Measurements from ENCODE around the gene COL26A1.
"Not testable (repeated sequence)": the region's sequence is repeated elsewhere in the genome, so short reads cannot be mapped to it uniquely, and the experiment has no call there.

Gene COL26A1

DNA sequence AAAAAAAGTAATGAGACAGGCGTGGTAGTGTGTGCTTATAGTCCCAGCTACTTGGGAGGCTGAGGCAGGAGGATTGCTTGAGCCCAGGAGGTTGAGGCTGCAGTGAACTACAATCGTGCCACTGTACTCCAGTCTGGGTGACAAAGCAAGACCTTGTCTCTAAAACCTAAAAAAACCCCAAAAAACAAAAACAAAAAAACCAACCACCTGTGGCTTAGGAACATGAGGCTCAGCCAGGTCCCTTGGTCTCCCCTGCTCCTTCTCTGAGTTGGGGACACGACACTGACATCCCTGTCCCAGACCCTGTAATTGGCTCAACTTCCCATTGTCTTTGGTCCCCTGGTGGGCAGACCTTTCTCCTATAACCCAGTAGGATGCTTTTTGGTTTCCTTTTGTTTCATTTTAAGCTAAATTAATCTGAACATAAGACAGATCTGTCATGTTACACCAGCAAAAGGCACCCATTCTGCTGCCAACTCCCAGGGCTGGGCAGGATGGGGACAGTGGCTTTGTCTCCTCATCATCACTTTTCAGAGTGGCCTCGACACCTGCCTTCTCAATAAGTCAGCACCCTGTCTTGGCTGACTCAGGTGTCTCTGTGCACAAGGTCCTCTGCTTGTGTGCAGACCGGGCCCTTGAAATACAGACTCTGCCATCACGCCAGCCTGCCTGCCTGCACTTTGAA, 192.1 kb downstream of the COL26A1 start:
- DNase-seq (ENCODE audit: low spot score), result no peak

DNA sequence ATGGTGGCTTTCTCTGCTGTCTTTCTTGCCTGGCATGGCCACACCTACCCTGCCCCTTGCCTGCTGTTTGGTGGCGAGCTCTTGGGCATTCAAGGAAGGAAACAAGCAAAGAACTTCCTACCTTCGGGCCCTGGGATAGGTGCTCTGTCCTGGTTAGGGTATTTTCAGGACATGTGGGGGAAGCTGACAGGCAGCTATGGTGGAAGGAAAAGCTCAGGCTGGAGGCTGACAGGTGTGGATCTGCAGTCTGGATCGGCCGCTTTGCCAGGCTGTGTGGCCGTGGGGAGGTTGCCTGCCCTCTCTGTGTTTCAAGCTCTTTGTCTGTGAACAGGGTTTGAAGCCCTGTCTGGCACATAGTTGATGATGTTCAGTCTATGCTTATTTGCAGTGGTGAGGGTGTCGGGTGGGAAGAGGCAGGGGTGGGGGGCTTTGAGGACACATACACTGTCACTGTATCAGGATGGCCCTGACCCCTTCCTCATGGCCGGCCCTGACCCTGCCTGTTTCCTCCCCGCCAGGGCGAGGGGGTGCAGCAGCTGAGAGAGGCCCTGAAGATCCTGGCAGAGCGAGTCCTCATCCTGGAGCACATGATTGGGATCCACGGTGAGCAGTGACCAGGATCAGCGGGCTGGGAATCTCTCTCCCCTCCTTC, 192.7 kb downstream of the COL26A1 start:
- DNase-seq (ENCODE audit: low spot score), result no peak

DNA sequence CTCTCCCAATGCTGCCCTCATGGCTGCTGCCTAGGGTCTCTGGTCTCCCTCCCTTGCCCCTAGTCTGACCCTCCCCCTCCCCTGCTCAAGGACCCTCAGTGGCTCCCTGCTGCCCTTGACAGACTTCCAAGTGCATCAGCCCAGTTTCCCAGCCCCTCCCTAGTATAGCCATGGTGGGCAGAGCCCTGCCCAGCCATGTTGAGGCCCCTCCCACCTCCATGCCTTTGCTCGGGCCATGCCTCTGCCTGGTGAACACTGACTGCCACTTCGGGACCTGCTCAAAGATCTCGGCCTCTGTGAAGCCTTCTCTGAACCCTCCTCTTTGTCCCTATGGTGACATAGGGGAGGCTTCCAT, 193.2 kb downstream of the COL26A1 start:
- no peak for DNase-seq (ENCODE audit: low spot score)

DNA sequence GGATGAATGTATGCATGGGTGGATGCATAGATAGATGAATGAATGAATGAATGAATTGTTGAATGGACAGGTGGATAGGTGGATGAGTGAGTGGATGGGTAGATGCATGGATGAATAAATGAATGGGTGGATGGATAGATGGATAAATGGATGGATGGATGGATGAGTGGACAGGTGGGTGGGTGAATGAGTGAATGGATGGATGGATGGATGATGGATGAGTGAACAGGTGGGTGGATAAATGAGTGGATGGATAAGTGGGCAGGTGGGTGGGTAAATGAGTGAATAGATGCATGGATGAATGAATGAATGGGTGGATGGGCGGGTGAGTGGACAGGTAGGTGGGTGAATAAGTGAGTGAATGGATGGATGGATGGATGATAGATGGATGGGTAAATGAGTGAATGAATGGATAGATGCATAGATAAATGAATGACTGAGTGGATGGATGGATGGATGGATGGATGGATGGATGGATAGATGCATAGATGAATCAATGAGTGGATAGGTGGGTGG, 193.8 kb downstream of the COL26A1 start:
- DNase-seq (ENCODE audit: low spot score), result no peak

DNA sequence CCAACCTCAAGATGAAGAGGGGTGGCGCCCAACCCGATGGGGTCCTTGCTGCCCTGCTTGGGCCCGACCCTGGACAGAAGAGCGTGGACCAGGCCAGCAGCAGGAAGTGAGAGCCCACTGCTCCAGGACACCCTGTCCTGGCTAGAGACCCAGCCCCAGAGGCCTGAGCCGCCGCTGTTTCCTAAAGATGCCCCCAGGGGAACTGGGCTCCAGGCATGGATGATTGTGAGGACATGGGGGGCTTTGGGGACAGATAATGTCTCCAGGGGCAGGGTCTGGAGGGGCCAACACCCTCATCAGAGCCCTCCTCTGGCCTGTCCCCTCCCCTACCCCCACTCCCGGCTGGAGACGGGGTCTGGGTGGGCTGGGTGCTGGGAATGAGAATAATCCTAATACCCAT, 194.7 kb downstream of the COL26A1 start:
- no peak for DNase-seq (ENCODE audit: low spot score)

DNA sequence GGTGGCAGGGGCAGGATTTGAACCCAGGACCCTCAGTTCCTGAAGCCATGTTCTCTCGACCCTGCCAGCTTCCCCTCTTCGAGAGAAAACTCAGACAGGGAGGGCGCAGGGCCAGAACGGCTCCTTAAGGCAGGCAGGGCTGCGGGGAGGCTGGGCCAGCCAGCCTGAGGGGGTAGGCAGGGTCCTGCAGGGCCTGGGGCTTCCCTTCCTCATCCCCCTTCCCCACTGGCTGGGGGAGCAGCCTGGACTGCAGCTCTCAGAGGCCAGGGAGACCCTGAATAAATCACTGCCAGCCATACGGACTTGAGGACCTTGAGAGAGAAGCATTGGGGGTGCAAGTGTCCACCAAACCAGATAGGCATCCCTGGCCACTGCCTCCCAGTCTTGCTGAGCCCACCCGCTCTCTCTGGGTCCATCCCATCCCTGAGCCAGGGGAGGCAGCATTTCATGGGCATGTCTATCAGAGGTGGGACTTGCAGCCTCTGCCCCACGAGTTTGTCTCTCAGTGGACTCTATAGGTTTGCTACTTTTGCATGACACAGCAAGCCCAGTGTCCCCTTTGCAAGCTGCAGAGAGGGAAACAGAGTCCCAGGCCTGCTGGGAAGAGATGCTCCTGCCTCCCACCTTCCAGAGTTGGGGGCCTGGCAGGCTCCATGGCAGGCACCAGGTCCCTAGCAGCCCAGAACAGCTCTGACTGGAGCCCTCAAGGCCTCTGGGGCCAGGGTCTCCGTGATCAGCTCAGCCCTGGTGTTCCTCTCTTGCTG, 195.5 kb downstream of the COL26A1 start:
- DNase-seq (ENCODE audit: low spot score), result no peak

DNA sequence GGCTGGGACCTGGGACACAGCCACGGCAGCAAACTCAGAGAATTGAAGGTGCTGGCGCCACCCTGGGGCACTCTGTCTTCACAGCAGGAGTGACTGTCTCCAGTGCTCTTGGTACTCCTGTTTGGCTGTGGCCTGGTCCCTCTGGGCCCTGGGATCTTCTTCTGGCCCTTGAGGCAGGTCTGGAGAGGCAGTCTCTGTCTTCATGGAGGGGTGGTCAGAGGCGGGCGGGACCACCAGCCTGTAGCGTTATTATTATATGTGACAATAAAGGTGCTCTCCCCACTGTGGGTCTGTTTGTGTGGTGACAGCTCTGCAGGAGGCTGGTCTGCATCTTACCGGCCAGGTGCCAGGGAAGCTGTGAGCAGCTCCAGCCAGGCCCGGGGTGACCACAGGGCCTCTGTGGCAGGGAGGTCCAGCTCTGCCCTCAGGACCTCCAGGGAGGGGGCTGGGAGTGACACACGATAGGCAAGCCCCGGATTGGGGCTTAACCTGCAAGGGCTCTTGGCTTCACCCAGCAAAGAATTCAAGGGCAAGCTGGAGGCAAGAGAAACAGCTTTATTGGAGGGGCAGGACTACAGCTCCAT, 196.2 kb downstream of the COL26A1 start:
- no peak for DNase-seq (ENCODE audit: low spot score)

DNA sequence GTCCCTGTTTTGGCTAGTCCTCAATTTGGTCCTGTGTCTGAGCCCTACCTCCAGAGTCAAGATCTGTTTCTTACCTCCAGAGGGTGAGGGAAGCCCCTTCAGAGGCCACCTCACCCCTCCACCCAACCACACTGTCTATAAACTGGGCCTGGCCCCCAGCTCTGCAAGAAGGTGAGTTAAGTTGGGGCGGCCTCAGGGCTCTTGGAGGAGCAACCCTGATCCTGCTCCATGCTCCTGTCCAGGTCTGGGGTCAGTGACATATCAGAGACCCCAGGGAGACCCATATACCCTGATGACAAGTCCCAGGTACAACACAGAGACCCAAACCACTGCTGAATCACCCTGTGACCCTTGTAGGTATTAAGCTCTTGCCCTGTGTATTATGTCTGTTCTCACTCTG, 196.9 kb downstream of the COL26A1 start:
- no peak for DNase-seq (ENCODE audit: low spot score)

DNA sequence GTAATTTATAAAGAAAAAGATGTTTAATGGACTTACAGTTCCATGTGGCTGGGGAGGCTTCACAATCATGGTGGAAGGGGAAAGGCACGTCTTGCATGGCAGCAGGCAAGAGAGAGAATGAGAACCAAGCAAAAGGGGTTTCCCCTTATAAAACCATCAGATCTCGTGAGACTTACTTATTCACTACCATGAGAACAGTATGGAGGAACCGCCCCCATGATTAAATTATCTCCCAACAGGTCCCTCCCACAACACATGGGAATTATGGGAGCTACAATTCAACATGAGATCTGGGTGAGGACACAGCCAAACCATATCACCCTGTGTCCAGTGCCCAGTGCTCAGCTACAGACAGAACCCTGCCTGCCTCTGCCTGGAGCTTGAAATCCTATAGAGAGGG, 197.3 kb downstream of the COL26A1 start:
- DNase-seq (ENCODE audit: low spot score), result not testable (repeated sequence)

DNA sequence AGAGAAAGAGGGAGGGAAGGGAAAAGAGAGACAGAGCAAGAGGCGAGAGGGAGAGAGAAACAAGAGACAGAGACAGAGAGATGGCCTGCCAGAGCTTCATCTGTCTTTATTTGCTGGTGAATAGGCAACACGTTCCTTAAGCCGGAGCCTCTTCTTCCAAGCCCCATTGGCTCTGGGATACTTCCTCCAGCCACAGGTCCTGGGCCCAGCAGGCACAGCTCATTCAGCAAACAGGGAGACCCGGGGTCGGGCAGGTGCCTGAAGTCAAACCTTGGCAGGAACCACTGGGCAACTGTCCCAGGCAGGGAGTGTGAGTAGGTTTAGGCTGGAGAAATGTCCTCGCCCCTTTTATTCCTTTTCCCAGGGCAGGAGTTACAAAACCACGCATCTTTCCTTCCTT, 198.2 kb downstream of the COL26A1 start:
- DNase-seq (ENCODE audit: low spot score), result no peak

DNA sequence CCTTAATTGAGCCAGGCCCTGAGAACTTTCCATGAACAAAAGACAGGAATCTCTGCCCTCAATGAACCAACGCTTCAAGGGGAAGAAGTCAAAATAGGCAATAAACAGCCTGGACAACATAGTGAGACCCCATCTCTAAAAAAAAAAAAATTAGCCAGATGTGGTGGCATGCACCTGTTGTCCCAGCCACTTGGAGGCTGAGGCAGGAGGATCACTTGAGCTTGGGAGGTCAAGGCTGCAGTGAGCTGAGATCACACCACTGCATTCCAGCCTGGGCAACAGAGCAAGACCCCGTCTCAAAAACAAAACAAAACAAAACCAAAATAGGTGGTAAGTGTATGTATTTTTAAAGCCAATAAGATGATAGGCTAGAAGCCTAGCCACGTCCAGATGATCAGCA, 198.6 kb downstream of the COL26A1 start:
- DNase-seq (ENCODE audit: low spot score), result not testable (repeated sequence)

DNA sequence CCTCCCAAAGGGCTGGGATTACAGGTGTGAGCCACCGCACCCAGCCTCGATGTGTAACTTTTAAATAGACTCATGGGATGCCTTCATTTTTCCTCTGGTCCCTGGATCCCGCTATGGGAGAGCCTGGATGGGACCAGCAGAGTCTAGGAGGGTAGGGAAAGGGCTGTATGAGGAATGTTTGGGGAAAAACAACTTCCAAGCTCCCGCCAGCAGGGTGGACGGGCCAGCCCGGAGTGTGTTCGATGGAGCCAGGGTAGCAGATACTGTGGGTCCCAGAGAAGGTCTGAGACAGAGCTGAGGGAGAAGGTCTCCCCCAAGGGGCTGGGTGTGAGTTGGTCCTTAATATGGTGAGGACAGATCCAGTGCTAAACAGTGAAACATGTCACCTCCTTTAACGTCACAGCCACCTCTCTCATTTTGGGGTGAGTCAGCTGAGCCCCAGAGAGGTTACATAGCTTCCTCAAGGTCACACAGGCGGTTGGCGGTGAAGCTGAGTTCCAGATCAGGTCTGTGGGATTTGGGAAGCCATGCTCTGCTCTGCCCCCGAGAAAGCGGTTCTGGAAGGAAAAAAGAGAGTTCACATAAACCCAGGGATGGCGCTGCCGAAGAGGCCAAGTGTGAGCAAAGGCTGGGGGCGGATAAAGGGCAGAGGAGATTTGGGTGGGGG, 200.0 kb downstream of the COL26A1 start:
- no peak for DNase-seq (ENCODE audit: low spot score)

DNA sequence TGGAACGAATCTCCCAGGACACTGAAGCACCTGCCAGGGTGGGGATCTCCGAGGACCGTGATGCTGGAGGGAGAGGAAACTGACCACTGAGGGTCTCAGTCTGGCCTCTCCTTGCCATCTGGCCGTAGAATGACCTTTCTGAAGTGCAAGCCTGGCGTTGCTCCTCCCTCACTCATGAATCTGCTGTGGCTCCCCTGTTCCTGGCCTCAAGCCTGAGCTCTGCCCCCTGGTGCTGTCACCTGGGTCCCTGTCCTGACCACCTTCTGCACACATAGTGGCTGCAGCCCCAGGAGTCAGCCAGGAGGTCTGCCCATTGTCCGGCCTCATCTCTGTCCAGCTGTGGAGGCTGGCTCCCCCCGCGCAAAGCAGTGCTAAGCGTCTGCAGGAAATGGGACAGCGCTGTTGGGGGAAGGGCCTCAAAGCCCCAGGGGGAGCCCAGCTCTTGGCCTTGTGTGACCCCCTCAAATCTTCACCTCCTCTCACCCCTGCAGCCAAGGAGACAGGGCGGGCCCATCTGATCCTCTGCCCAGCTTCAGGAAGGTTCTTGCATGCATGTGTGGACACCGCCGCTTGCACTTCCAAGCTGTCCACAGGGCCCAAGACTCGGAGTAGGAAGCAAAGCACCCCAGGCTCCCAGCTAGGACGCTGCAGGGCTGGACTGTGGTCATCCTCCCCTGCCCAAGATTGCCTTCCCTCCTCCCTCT, 200.7 kb downstream of the COL26A1 start:
- no peak for DNase-seq (ENCODE audit: low spot score)

DNA sequence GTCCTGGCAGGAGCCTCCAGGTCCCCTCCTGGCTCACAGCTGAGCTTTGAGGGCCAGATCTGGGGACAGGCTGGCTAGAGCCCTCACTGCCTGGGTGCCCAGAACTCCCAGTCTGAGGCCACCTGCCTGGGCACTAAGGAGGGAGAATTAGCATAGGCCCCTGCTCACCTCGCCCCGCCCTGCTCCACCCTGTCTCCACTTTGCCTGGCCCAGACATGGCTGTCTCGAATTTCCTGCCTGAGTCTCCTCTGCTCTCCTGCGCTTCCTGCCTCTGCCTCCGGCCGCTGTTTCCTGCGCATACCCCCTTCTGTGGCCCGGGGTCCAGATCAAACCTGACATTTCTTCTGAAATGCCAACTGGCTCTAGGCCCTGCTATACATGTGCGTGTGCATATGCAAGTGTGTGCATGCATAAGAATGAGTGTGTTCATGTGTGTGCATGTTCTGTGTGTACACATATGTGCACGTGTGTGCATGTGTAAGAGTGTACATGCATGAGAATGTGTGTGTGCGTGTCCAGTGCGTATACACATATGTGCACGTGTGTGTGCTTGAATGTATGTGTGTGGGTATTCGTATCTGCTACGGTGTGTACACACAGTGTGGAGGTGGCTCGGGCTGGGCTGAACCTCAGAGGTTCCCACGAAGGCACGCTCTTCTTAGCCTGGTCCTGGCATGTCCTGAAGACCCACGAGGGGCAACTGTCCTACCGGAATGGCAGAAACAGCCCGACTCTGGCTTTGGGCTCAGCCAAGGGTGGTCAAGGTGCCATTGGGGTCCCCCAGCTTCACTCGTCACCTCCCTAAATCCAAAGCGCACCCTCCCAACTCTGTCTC, 201.5 kb downstream of the COL26A1 start:
- no peak for DNase-seq (ENCODE audit: low spot score)

DNA sequence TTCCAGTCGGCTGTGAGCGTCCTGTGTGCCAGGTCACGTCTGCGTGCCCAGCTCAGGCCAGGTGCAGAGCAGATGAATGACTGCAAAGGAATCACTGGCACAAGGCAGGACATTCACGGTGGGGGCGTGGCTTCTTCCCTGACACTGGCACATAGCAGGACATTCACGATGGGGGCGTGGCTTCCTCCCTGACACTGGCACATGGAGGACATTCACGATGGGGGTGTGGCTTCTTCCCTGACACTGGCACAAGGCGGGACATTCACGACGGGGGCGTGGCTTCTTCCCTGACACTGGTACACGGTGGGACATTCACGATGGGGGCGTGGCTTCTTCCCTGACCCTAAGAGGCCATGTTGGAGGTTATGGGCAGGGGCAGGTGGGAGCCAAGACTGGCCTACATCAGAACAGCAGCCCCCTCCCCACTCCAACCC, 202.1 kb downstream of the COL26A1 start:
- no peak for DNase-seq (ENCODE audit: low spot score)

DNA sequence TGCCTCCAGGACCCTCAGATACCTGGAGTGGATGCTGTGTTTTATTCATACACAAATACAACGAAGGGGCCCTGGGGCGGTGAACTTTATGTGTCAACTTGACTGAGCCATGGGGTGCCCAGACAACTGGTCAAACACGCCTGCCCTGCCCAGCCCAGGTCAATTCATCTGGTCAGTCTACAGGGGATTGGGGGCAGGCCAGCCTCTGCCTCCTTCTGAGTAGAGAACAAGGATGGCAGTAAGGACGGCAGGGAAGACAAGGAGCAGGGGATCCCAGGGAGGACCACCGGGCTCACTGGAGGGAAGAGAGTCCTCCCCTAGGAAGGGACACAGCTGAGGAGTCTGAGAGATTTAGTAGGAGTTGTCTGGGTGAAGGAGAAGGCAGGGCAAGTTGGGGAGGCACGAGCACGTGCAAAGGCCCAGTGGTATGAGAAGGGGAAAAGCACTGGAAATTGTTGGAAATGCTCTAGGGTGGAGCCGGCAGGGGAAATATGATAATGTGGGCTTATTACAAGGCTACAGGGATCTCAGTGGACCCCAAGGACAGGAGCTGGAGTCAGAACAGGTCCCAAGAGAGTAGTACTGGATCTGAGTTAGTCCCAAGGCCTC, 203.0 kb downstream of the COL26A1 start:
- no peak for DNase-seq (ENCODE audit: low spot score)

DNA sequence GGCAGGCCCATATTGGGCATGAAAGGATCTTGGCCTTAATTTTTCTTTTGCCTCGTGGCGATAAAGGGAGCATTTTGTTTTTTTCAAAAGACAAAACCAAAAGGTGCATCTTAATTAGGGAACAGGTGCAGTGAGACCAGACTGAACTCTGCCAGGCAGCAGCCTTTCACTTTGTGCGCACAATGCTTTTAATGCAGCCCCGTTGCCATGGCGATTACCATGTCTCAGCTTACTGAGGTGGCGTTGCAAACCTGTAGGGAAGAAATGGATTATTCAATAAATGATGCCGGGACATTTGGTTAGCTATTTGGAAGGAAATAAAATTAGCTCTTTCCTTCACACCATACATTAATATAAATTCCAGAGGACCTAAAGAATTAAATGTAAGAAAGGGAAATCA, 204.6 kb downstream of the COL26A1 start:
- no peak for DNase-seq (ENCODE audit: low spot score)

DNA sequence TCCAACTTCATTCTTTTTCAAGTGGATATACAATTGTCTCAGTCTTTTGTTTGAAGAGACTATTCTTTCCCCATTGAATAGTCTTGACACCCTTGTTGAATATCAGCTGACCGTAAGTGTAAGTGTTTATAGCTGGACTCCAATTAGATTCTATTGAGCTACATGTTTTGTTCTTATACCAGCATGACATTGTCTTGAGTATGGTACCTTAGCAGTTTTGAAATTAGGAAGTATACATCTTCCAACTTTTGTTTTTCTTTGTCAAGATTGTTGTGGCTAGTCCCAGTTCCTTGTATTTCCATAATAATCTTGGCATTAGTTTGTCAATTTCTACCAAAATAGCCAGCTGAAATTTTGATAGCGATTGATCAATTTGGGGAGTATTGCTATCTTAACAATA, 209.5 kb downstream of the COL26A1 start:
- DNase-seq (ENCODE audit: low spot score), result no peak

DNA sequence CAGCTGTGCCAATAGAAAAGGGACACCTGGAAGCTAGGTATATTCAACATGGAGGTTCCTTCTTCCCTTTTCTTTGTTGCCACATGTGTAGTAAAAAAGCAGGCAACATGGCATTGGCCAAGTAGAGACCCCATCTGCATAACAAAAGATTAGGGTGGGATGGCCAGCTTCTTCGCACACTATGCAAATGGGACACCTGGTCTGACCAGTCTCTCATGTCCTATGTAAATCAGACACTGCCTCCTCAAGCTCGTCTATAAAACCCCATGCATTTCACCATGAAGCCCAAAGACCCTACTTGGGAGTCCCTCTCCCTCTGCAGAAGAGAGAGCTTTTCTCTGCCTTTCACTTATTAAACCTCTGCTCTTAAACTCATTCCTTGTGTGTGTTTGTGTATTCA, 212.5 kb downstream of the COL26A1 start:
- DNase-seq (ENCODE audit: low spot score), result no peak

DNA sequence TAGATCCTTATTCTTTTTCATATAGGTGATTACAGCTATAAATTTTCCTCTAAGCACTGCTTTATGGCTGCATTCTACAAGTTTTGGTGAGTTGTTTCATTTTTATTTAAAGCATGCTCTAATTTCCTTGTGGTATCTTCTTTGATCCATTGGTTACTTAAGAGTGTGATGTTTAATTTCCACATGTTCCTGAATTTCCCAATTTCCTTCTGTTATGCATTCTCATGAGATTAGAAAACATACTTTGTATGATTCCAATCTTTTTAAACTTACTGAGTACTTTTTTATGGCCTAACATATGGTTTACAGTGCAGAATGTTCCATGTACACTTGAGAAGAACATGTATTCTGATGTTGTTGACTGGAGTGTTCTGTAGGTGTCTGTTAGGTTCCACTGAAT, 213.0 kb downstream of the COL26A1 start:
- DNase-seq (ENCODE audit: low spot score), result no peak
